SK-N-SH (cell line): ENCODE results near the gene ASS1.

ENCODE experiments used
- CHD2 ChIP-seq: fragments of 150-350 bp; IDR thresholded peaks from 2 replicates; pipeline ENCODE4 v1.6.1; 2018; ENCODE audit warnings: low read length; ENCODE audit not compliant: partially characterized antibody
- EP300 ChIP-seq, 2 experiments: IDR thresholded peaks; 2 replicates each; pipeline versions ENCODE4 v1.4.0 to v1.6.1; 2012; ENCODE audit warnings: borderline replicate concordance in 1 of 2, low read depth in 1 of 2, low read length in 1 of 2
- FOSL2 ChIP-seq: IDR thresholded peaks from 2 replicates; pipeline ENCODE4 v1.4.0; 2012; ENCODE audit warnings: low read depth, mild to moderate bottlenecking, moderate library complexity, borderline replicate concordance
- MAX ChIP-seq: IDR thresholded peaks from 2 replicates; pipeline ENCODE4 v1.4.0; 2012; ENCODE audit warnings: low read depth
- POLR2AphosphoS5 ChIP-seq: IDR thresholded peaks from 2 replicates; pipeline ENCODE4 v1.6.1; 2012; ENCODE audit warnings: low read depth, low read length
- RAD21 ChIP-seq: IDR thresholded peaks from 2 replicates; pipeline ENCODE4 v1.6.1; 2012; ENCODE audit warnings: mild to moderate bottlenecking, low read length
- SIN3A ChIP-seq: IDR thresholded peaks from 2 replicates; pipeline ENCODE4 v1.6.1; 2012; ENCODE audit warnings: low read depth, mild to moderate bottlenecking, low read length, moderate library complexity, borderline replicate concordance
- TAF1 ChIP-seq: IDR thresholded peaks from 2 replicates; pipeline ENCODE4 v1.6.1; 2012; ENCODE audit warnings: low read depth, mild to moderate bottlenecking, low read length, moderate library complexity, borderline replicate concordance
- YY1 ChIP-seq: IDR thresholded peaks from 2 replicates; pipeline ENCODE4 v1.4.0; 2012; ENCODE audit warnings: low read depth, mild to moderate bottlenecking
- ZBTB33 ChIP-seq: IDR thresholded peaks from 2 replicates; pipeline ENCODE4 v1.4.0; 2012; ENCODE audit warnings: low read depth, borderline replicate concordance
- TF ChIP-seq, protein P1 (sequence below): fragments of 200-600 bp; sonication (generic); IDR thresholded peaks from 2 replicates; pipeline ENCODE4 v1.6.1; 2017; ENCODE audit warnings: antibody characterized with exemption, mild to moderate bottlenecking, moderate library complexity
- TF ChIP-seq, protein P2 (sequence below): IDR thresholded peaks from 2 replicates; pipeline ENCODE4 v1.6.1; 2012; ENCODE audit warnings: mild to moderate bottlenecking, low read depth, low read length, moderate library complexity

DNA sequence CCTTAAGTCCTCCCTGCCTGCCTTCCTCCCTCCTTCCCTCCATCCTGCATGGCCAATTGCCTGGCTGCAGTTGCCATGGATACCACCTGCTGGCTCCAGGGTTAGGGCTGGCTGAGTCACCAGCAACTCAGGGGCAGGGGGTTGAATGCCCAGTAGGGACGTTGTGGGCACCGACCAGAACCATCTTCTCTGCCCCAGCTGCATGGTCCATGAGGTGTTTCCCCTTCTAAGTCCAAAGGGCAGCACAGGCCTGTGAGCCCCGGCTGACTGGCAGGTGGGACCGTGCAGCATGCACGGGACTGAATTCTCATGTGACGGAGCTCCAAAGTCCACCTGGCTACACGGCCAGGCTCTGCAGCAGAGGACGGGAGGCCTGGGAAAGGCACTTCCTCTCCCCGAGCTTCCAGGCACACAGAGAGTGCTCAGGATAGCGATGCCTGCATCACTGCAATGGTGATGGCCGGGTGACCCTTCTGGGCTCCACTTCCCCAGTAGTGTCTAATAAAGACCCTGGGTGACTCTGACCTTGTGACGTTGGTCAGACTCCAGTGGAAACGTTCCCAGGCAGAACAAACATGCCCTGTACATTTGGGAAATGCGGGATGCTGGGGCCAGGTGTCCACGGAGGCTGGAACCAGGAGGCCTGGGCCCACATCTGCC lies 5.7 kb downstream of the ASS1 start:
- TF ChIP-seq CHD2 (no peak), ZBTB33 (no peak), RAD21 (no peak), POLR2AphosphoS5 (no peak), EP300 (IDR thresholded peaks at IDR 0.05; ENCODE audit: borderline replicate concordance in 1 of 2, low read depth in 1 of 2, low read length in 1 of 2) (no peak), FOSL2 (no peak), SIN3A (no peak), TAF1 (no peak), MAX (no peak), YY1 (no peak)
- TF ChIP-seq, protein P1, sequence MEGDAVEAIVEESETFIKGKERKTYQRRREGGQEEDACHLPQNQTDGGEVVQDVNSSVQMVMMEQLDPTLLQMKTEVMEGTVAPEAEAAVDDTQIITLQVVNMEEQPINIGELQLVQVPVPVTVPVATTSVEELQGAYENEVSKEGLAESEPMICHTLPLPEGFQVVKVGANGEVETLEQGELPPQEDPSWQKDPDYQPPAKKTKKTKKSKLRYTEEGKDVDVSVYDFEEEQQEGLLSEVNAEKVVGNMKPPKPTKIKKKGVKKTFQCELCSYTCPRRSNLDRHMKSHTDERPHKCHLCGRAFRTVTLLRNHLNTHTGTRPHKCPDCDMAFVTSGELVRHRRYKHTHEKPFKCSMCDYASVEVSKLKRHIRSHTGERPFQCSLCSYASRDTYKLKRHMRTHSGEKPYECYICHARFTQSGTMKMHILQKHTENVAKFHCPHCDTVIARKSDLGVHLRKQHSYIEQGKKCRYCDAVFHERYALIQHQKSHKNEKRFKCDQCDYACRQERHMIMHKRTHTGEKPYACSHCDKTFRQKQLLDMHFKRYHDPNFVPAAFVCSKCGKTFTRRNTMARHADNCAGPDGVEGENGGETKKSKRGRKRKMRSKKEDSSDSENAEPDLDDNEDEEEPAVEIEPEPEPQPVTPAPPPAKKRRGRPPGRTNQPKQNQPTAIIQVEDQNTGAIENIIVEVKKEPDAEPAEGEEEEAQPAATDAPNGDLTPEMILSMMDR: no peak
- TF ChIP-seq, protein P2, sequence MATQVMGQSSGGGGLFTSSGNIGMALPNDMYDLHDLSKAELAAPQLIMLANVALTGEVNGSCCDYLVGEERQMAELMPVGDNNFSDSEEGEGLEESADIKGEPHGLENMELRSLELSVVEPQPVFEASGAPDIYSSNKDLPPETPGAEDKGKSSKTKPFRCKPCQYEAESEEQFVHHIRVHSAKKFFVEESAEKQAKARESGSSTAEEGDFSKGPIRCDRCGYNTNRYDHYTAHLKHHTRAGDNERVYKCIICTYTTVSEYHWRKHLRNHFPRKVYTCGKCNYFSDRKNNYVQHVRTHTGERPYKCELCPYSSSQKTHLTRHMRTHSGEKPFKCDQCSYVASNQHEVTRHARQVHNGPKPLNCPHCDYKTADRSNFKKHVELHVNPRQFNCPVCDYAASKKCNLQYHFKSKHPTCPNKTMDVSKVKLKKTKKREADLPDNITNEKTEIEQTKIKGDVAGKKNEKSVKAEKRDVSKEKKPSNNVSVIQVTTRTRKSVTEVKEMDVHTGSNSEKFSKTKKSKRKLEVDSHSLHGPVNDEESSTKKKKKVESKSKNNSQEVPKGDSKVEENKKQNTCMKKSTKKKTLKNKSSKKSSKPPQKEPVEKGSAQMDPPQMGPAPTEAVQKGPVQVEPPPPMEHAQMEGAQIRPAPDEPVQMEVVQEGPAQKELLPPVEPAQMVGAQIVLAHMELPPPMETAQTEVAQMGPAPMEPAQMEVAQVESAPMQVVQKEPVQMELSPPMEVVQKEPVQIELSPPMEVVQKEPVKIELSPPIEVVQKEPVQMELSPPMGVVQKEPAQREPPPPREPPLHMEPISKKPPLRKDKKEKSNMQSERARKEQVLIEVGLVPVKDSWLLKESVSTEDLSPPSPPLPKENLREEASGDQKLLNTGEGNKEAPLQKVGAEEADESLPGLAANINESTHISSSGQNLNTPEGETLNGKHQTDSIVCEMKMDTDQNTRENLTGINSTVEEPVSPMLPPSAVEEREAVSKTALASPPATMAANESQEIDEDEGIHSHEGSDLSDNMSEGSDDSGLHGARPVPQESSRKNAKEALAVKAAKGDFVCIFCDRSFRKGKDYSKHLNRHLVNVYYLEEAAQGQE: no peak
